GM23338 (cell line): Measurements from ENCODE around the gene MAOA. TPM values are rescaled to one million over a fixed set of nuclear protein-coding genes. Genes with fewer than 3 reads are reported as not detected.

Experiments used
- ATAC-seq: fragments of 200-7000 bp; cut with Tn5 transposase; 3 replicates; pipeline ENCODE4 v1.9.1; 2020
- DNase-seq: peaks from one replicate; pipeline ENCODE4 v3.0.0-alpha.2; 2015; ENCODE audit warnings: low spot score
- H2AFZ ChIP-seq: fragments of 200-600 bp; sonication (generic); 2 replicates; pipeline ENCODE4 v1.8.0; 2016; ENCODE audit warnings: antibody characterized with exemption, mild to moderate bottlenecking, moderate library complexity
- H3F3A ChIP-seq: fragments of 200-600 bp; sonication (generic); replicated peaks from 2 replicates; pipeline ENCODE4 v1.8.0; 2017; ENCODE audit warnings: antibody characterized with exemption, mixed run types, low read depth
- H3K27ac ChIP-seq: fragments of 200-600 bp; sonication (generic); 2 replicates; pipeline ENCODE4 v1.6.1; 2016; ENCODE audit warnings: low read depth
- H3K27me3 ChIP-seq: fragments of 200-600 bp; sonication (generic); 2 replicates; pipeline ENCODE4 v1.8.0; 2016; ENCODE audit warnings: mild to moderate bottlenecking, mixed run types, moderate library complexity; ENCODE audit not compliant: insufficient read depth
- H3K36me3 ChIP-seq: fragments of 200-600 bp; sonication (generic); 2 replicates; pipeline ENCODE4 v1.8.0; 2016; ENCODE audit warnings: mild to moderate bottlenecking; ENCODE audit not compliant: insufficient read depth
- H3K4me1 ChIP-seq: fragments of 200-600 bp; sonication (generic); 2 replicates; pipeline ENCODE4 v1.8.0; 2016; ENCODE audit warnings: mild to moderate bottlenecking, moderate library complexity; ENCODE audit not compliant: insufficient read depth
- H3K4me2 ChIP-seq: fragments of 200-600 bp; sonication (generic); 2 replicates; pipeline ENCODE4 v1.7.1; 2017; ENCODE audit warnings: mixed run types
- H3K4me3 ChIP-seq: fragments of 200-600 bp; sonication (generic); 2 replicates; pipeline ENCODE4 v1.6.1; 2016; ENCODE audit warnings: mixed run types
- H3K79me2 ChIP-seq: fragments of 200-600 bp; sonication (generic); replicated peaks from 2 replicates; pipeline ENCODE4 v1.8.0; 2017; ENCODE audit warnings: mild to moderate bottlenecking; ENCODE audit not compliant: insufficient read depth
- H3K9me2 ChIP-seq: fragments of 200-600 bp; sonication (generic); 2 replicates; pipeline ENCODE4 v1.8.0; 2017; ENCODE audit not compliant: insufficient read depth
- H4K20me1 ChIP-seq: fragments of 200-600 bp; sonication (generic); replicated peaks from 2 replicates; pipeline ENCODE4 v1.8.0; 2017; ENCODE audit warnings: mild to moderate bottlenecking; ENCODE audit not compliant: insufficient read depth
- H3K27ac Mint-ChIP-seq: 2 replicates; pipeline ENCODE4 v1.8.0; 2020; ENCODE audit warnings: inconsistent platforms, mild to moderate bottlenecking, moderate library complexity, mixed read lengths
- H3K27me3 Mint-ChIP-seq: 3 replicates; pipeline ENCODE4 v1.8.0; 2022; ENCODE audit warnings: low read depth, mild to moderate bottlenecking, moderate library complexity, mixed read lengths, inconsistent platforms; ENCODE audit not compliant: insufficient read depth, poor library complexity
- H3K36me3 Mint-ChIP-seq: 3 replicates; pipeline ENCODE4 v1.8.0; 2021; ENCODE audit warnings: low read depth, mild to moderate bottlenecking, inconsistent platforms, moderate library complexity, mixed read lengths
- H3K4me1 Mint-ChIP-seq: 3 replicates; pipeline ENCODE4 v1.8.0; 2020; ENCODE audit warnings: mild to moderate bottlenecking, inconsistent platforms, mixed read lengths
- H3K4me3 Mint-ChIP-seq: 3 replicates; pipeline ENCODE4 v1.8.0; 2021; ENCODE audit warnings: moderate library complexity, mild to moderate bottlenecking, inconsistent platforms, mixed read lengths
- H3K9me3 Mint-ChIP-seq: 3 replicates; pipeline ENCODE4 v1.8.0; 2020; ENCODE audit warnings: moderate library complexity, mild to moderate bottlenecking, inconsistent platforms, mixed read lengths
- CREB1 ChIP-seq: fragments of 250-450 bp; sonication (Bioruptor Pico); IDR thresholded peaks from 2 replicates; pipeline ENCODE4 v1.5.0; 2020; ENCODE audit warnings: low read depth, mild to moderate bottlenecking, moderate library complexity
- EZH2 ChIP-seq: fragments of 200-600 bp; sonication (generic); IDR thresholded peaks from one replicate; pipeline ENCODE4 v1.8.0; 2017; ENCODE audit warnings: antibody characterized with exemption, mild to moderate bottlenecking, low read depth; ENCODE audit not compliant: unreplicated experiment
- JUNB ChIP-seq: IDR thresholded peaks from one replicate; pipeline ENCODE4 v1.6.1; 2016; ENCODE audit warnings: antibody characterized with exemption; ENCODE audit not compliant: unreplicated experiment
- NANOG ChIP-seq: IDR thresholded peaks from 2 replicates; pipeline ENCODE4 v1.6.1; 2016; ENCODE audit warnings: antibody characterized with exemption, borderline replicate concordance
- POLR2AphosphoS5 ChIP-seq: IDR thresholded peaks from 2 replicates; pipeline ENCODE4 v1.6.1; 2016; ENCODE audit warnings: antibody characterized with exemption, low read depth
- STAT1 ChIP-seq: IDR thresholded peaks from one replicate; pipeline ENCODE4 v1.6.1; 2016; ENCODE audit warnings: antibody characterized with exemption; ENCODE audit not compliant: unreplicated experiment
- ZNF114 ChIP-seq: fragments of 250-450 bp; sonication (Bioruptor Pico); IDR thresholded peaks from 2 replicates; pipeline ENCODE4 v1.5.0; 2020; ENCODE audit warnings: mild to moderate bottlenecking, moderate library complexity
- ZNF331 ChIP-seq: fragments of 250-450 bp; sonication (Bioruptor Pico); IDR thresholded peaks from 2 replicates; pipeline ENCODE4 v1.5.0; 2020; ENCODE audit warnings: low read depth, mild to moderate bottlenecking, moderate library complexity
- polyA plus RNA-seq: library from polyadenylated mRNA; unstranded; fragments of >200 nt; fragmentation: Nextera tagmentation; extraction: Ambion mirVana; gene quantifications from 2 replicates; pipeline ENCODE4 v1.2.1, GENCODE V29; 2016
- total RNA-seq: library from RNA; depleted of rRNA; stranded (reverse); fragments of >200 nt; shearing (Covaris generic); gene quantifications from 2 replicates; pipeline ENCODE4 v1.2.3, GENCODE V29; 2014
- TF ChIP-seq, protein P1 (sequence below): IDR thresholded peaks from 2 replicates; pipeline ENCODE4 v1.6.1; 2016; ENCODE audit warnings: antibody characterized with exemption
- TF ChIP-seq, protein P2 (sequence below): fragments of 250-450 bp; sonication (Bioruptor Pico); IDR thresholded peaks from 2 replicates; pipeline ENCODE4 v1.5.0; 2020; ENCODE audit warnings: mild to moderate bottlenecking, moderate library complexity
- TF ChIP-seq, protein P3 (sequence below), 2 experiments: fragments of 200-600 bp in 1 of 2; sonication (generic) in 1 of 2; conservative IDR thresholded peaks; 2 replicates each; pipeline versions ENCODE4 v1.5.1 to v1.6.1; 2016 to 2017; ENCODE audit warnings: antibody characterized with exemption in 2 of 2, low read depth in 2 of 2, mild to moderate bottlenecking in 2 of 2, moderate library complexity in 1 of 2
- TF ChIP-seq, protein P4 (sequence below): IDR thresholded peaks from one replicate; pipeline ENCODE4 v1.6.1; 2018; ENCODE audit warnings: antibody characterized with exemption; ENCODE audit not compliant: unreplicated experiment

Gene MAOA
- total and polyA plus RNA-seq, 2 experiments from 2014 or later, result 3.2 to 5.2 TPM

DNA sequence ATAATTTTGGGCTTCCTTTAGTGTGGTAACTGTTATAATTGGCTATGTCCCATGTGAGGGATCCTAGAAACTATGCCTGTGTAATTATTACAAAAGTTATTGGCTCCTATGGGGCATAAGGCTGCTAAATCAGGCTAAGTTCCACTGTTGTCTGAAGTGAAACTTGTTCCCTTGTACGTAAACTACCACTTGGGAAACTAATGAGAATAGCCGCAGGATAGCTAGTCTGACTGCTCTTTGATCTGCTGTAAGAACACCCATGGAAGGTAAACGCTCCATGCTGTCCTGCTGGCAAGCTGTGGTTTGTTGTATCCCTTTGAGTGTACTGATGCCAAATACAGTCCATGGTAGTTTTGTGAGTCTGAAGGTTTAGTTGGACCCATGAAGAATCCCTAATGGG is 9.3 kb upstream of the MAOA start:
- Histone ChIP-seq H4K20me1 (no peaks in the 10 kb centered on the region), H3K9me2 (no peaks in the 10 kb centered on the region), H2AFZ (no peak overlapping the region), H3K4me2 (no peak overlapping the region), H3K4me1 (no peaks in the 10 kb centered on the region), H3F3A (no peaks in the 10 kb centered on the region), H3K36me3 (no peaks in the 10 kb centered on the region), H3K27ac (no peak overlapping the region), H3K27me3 (no peaks in the 10 kb centered on the region), H3K79me2 (no peaks in the 10 kb centered on the region), H3K4me3 (no peak overlapping the region)
- Mint-ChIP-seq H3K4me3 (no peak overlapping the region), H3K27me3 (peaks cover 2% of the 10 kb centered on the region), H3K27ac (no peak overlapping the region), H3K36me3 (no peaks in the 10 kb centered on the region), H3K9me3 (no peaks in the 10 kb centered on the region), H3K4me1 (peaks cover 3% of the 10 kb centered on the region; the same call in 1 of the 3 replicates)
- DNase-seq (no peak), ATAC-seq (no peak)
- TF ChIP-seq, protein P1, sequence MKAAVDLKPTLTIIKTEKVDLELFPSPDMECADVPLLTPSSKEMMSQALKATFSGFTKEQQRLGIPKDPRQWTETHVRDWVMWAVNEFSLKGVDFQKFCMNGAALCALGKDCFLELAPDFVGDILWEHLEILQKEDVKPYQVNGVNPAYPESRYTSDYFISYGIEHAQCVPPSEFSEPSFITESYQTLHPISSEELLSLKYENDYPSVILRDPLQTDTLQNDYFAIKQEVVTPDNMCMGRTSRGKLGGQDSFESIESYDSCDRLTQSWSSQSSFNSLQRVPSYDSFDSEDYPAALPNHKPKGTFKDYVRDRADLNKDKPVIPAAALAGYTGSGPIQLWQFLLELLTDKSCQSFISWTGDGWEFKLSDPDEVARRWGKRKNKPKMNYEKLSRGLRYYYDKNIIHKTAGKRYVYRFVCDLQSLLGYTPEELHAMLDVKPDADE, result no peak
- no peak for TF ChIP-seq EZH2
- TF ChIP-seq, protein P2, sequence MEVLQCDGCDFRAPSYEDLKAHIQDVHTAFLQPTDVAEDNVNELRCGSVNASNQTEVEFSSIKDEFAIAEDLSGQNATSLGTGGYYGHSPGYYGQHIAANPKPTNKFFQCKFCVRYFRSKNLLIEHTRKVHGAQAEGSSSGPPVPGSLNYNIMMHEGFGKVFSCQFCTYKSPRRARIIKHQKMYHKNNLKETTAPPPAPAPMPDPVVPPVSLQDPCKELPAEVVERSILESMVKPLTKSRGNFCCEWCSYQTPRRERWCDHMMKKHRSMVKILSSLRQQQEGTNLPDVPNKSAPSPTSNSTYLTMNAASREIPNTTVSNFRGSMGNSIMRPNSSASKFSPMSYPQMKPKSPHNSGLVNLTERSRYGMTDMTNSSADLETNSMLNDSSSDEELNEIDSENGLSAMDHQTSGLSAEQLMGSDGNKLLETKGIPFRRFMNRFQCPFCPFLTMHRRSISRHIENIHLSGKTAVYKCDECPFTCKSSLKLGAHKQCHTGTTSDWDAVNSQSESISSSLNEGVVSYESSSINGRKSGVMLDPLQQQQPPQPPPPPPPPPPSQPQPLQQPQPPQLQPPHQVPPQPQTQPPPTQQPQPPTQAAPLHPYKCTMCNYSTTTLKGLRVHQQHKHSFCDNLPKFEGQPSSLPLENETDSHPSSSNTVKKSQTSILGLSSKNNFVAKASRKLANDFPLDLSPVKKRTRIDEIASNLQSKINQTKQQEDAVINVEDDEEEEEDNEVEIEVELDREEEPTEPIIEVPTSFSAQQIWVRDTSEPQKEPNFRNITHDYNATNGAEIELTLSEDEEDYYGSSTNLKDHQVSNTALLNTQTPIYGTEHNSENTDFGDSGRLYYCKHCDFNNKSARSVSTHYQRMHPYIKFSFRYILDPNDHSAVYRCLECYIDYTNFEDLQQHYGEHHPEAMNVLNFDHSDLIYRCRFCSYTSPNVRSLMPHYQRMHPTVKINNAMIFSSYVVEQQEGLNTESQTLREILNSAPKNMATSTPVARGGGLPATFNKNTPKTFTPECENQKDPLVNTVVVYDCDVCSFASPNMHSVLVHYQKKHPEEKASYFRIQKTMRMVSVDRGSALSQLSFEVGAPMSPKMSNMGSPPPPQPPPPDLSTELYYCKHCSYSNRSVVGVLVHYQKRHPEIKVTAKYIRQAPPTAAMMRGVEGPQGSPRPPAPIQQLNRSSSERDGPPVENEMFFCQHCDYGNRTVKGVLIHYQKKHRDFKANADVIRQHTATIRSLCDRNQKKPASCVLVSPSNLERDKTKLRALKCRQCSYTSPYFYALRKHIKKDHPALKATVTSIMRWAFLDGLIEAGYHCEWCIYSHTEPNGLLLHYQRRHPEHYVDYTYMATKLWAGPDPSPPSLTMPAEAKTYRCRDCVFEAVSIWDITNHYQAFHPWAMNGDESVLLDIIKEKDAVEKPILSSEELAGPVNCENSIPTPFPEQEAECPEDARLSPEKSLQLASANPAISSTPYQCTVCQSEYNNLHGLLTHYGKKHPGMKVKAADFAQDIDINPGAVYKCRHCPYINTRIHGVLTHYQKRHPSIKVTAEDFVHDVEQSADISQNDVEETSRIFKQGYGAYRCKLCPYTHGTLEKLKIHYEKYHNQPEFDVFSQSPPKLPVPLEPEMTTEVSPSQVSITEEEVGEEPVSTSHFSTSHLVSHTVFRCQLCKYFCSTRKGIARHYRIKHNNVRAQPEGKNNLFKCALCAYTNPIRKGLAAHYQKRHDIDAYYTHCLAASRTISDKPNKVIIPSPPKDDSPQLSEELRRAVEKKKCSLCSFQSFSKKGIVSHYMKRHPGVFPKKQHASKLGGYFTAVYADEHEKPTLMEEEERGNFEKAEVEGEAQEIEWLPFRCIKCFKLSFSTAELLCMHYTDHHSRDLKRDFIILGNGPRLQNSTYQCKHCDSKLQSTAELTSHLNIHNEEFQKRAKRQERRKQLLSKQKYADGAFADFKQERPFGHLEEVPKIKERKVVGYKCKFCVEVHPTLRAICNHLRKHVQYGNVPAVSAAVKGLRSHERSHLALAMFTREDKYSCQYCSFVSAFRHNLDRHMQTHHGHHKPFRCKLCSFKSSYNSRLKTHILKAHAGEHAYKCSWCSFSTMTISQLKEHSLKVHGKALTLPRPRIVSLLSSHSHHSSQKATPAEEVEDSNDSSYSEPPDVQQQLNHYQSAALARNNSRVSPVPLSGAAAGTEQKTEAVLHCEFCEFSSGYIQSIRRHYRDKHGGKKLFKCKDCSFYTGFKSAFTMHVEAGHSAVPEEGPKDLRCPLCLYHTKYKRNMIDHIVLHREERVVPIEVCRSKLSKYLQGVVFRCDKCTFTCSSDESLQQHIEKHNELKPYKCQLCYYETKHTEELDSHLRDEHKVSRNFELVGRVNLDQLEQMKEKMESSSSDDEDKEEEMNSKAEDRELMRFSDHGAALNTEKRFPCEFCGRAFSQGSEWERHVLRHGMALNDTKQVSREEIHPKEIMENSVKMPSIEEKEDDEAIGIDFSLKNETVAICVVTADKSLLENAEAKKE, result no peak
- TF ChIP-seq, protein P3, sequence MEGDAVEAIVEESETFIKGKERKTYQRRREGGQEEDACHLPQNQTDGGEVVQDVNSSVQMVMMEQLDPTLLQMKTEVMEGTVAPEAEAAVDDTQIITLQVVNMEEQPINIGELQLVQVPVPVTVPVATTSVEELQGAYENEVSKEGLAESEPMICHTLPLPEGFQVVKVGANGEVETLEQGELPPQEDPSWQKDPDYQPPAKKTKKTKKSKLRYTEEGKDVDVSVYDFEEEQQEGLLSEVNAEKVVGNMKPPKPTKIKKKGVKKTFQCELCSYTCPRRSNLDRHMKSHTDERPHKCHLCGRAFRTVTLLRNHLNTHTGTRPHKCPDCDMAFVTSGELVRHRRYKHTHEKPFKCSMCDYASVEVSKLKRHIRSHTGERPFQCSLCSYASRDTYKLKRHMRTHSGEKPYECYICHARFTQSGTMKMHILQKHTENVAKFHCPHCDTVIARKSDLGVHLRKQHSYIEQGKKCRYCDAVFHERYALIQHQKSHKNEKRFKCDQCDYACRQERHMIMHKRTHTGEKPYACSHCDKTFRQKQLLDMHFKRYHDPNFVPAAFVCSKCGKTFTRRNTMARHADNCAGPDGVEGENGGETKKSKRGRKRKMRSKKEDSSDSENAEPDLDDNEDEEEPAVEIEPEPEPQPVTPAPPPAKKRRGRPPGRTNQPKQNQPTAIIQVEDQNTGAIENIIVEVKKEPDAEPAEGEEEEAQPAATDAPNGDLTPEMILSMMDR (conservative IDR thresholded peaks at IDR 0.05; ENCODE audit: low read depth in 2 of 2), result no peak
- TF ChIP-seq ZNF114 (CRISPR knock-in tag), result no peak
- no peak for TF ChIP-seq NANOG
- TF ChIP-seq POLR2AphosphoS5, result no peak
- TF ChIP-seq, protein P4, sequence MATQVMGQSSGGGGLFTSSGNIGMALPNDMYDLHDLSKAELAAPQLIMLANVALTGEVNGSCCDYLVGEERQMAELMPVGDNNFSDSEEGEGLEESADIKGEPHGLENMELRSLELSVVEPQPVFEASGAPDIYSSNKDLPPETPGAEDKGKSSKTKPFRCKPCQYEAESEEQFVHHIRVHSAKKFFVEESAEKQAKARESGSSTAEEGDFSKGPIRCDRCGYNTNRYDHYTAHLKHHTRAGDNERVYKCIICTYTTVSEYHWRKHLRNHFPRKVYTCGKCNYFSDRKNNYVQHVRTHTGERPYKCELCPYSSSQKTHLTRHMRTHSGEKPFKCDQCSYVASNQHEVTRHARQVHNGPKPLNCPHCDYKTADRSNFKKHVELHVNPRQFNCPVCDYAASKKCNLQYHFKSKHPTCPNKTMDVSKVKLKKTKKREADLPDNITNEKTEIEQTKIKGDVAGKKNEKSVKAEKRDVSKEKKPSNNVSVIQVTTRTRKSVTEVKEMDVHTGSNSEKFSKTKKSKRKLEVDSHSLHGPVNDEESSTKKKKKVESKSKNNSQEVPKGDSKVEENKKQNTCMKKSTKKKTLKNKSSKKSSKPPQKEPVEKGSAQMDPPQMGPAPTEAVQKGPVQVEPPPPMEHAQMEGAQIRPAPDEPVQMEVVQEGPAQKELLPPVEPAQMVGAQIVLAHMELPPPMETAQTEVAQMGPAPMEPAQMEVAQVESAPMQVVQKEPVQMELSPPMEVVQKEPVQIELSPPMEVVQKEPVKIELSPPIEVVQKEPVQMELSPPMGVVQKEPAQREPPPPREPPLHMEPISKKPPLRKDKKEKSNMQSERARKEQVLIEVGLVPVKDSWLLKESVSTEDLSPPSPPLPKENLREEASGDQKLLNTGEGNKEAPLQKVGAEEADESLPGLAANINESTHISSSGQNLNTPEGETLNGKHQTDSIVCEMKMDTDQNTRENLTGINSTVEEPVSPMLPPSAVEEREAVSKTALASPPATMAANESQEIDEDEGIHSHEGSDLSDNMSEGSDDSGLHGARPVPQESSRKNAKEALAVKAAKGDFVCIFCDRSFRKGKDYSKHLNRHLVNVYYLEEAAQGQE, result no peak
- no peak for TF ChIP-seq ZNF331 (CRISPR knock-in tag)
- TF ChIP-seq CREB1, result no peak
- TF ChIP-seq JUNB, result no peak
- TF ChIP-seq STAT1, result no peak
